Measurements from ENCODE around the gene TTC7B.

DNA sequence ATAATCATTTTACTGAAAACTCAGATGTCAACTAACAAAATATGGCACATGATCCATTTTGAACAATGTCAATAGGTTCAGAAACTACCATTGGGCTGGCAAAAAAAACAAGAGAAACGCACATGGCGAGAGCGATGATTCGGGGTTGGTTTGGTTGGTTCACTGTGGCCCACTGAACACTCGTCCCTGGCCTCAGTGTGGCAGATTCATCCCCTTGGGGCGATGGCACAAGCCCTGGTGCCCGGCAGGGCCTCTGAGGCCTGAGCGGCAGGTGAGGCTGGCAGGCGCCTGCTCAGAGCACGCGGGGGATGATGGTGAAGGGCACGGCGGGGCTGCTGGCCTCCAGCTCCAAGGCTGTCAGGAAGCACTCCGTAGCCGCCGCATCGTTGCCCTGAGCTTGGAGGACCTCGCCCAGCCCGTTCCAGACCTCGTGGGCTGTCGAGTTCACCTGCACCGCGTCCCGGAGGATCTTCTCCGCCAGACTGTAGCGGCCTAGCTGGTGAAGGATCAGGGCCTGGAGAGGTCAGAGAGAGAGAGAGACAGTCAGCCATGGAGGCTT lies 275.1 kb downstream of the TTC7B start:
- TF ChIP-seq POLR2A (IDR thresholded peaks at IDR 0.05), result no peak
- TF ChIP-seq, protein P1, sequence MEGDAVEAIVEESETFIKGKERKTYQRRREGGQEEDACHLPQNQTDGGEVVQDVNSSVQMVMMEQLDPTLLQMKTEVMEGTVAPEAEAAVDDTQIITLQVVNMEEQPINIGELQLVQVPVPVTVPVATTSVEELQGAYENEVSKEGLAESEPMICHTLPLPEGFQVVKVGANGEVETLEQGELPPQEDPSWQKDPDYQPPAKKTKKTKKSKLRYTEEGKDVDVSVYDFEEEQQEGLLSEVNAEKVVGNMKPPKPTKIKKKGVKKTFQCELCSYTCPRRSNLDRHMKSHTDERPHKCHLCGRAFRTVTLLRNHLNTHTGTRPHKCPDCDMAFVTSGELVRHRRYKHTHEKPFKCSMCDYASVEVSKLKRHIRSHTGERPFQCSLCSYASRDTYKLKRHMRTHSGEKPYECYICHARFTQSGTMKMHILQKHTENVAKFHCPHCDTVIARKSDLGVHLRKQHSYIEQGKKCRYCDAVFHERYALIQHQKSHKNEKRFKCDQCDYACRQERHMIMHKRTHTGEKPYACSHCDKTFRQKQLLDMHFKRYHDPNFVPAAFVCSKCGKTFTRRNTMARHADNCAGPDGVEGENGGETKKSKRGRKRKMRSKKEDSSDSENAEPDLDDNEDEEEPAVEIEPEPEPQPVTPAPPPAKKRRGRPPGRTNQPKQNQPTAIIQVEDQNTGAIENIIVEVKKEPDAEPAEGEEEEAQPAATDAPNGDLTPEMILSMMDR (IDR thresholded peaks at IDR 0.05), result no peak

Measured in esophagus squamous epithelium (tissue), 4 donors.